ENCODE data around the gene MOB3B.
"Not testable (repeated sequence)": the region's sequence is repeated elsewhere in the genome, so short reads cannot be mapped to it uniquely, and the experiment has no call there.

GRCh38 chr9:27464950-27465349, 64.7 kb downstream of the MOB3B start:
- TF ChIP-seq ZFP3 (CRISPR knock-in tag; IDR thresholded peaks at IDR 0.05); ARNTL (CRISPR knock-in tag; IDR thresholded peaks at IDR 0.05; ENCODE audit: borderline replicate concordance, low read depth); GLIS3 (CRISPR knock-in tag; IDR thresholded peaks at IDR 0.05); RARB (CRISPR knock-in tag; IDR thresholded peaks at IDR 0.05); SNAI2 (CRISPR knock-in tag; IDR thresholded peaks at IDR 0.05); ZNF565 (CRISPR knock-in tag; conservative IDR thresholded peaks at IDR 0.05; ENCODE audit: low read depth): not testable (repeated sequence)
- TF ChIP-seq, protein P1, sequence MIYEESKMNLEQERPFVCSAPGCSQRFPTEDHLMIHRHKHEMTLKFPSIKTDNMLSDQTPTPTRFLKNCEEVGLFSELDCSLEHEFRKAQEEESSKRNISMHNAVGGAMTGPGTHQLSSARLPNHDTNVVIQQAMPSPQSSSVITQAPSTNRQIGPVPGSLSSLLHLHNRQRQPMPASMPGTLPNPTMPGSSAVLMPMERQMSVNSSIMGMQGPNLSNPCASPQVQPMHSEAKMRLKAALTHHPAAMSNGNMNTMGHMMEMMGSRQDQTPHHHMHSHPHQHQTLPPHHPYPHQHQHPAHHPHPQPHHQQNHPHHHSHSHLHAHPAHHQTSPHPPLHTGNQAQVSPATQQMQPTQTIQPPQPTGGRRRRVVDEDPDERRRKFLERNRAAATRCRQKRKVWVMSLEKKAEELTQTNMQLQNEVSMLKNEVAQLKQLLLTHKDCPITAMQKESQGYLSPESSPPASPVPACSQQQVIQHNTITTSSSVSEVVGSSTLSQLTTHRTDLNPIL (CRISPR knock-in tag; IDR thresholded peaks at IDR 0.05; ENCODE audit: low read depth), result not testable (repeated sequence)

Measured in SK-N-SH treated with all-trans-retinoic acid at 6 μM for 48 hours (cell line).